ENCODE measurements around the gene LIMS2. TPM values are rescaled to one million over a fixed set of nuclear protein-coding genes. Genes with fewer than 3 reads are reported as not detected.

The LIMS2 gene
- total and polyA plus RNA-seq, 2 of the 8 experiments (the other 6 are each of a cell fraction or from before 2014, with no cell fraction given): 3.3 to 4.8 TPM

GRCh38 chr2:127663566-127664064, 11.7 kb downstream of the LIMS2 start (continued):
- TF ChIP-seq NRF1 (IDR thresholded peaks at IDR 0.05; ENCODE audit: low read depth, low read length): no peak
- TF ChIP-seq EGR1 (IDR thresholded peaks at IDR 0.05; ENCODE audit: borderline replicate concordance, low read depth, low read length): no peak
- no peak for TF ChIP-seq CBX5 (IDR thresholded peaks at IDR 0.05; ENCODE audit: low read depth, low read length)
- no peak for TF ChIP-seq POLR2A (IDR thresholded peaks at IDR 0.05; ENCODE audit: control extremely low read depth in 1 of 2, low read depth in 2 of 2, low read length in 2 of 2)
- TF ChIP-seq, protein P1, sequence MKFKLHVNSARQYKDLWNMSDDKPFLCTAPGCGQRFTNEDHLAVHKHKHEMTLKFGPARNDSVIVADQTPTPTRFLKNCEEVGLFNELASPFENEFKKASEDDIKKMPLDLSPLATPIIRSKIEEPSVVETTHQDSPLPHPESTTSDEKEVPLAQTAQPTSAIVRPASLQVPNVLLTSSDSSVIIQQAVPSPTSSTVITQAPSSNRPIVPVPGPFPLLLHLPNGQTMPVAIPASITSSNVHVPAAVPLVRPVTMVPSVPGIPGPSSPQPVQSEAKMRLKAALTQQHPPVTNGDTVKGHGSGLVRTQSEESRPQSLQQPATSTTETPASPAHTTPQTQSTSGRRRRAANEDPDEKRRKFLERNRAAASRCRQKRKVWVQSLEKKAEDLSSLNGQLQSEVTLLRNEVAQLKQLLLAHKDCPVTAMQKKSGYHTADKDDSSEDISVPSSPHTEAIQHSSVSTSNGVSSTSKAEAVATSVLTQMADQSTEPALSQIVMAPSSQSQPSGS (IDR thresholded peaks at IDR 0.05; ENCODE audit: low read length): no peak
- no peak for TF ChIP-seq ASH2L (IDR thresholded peaks at IDR 0.05; ENCODE audit: low read length)
